Stimulated activated CD8-positive, alpha-beta memory T cell treated with anti-CD3 and anti-CD28 coated beads, Interleukin-12 subunit alpha, Interleukin-12 subunit beta, amount 100 ng/mL, for 24 hours (primary cell): Measurements from ENCODE around the gene CCDC150.
"Not testable (repeated sequence)": the region's sequence is repeated elsewhere in the genome, so short reads cannot be mapped to it uniquely, and the experiment has no call there.

Experiments
- DNase-seq: peaks from one replicate; pipeline ENCODE4 v3.0.0-alpha.2; 2020; ENCODE audit errors: extremely low read depth

CCDC150 gene

GRCh38 chr2:196635156-196635555 lies 4.4 kb upstream of the CCDC150 start:
- no peak for DNase-seq

- no peak for DNase-seq
Observed at GRCh38 chr2:196638765-196639164, 750 bp upstream of the CCDC150 start.

GRCh38 chr2:196640031-196640548 lies 575 bp downstream of the CCDC150 start:
- DNase-seq, result no peak

- DNase-seq, result no peak
Observed at GRCh38 chr2:196649202-196649601, 9.7 kb downstream of the CCDC150 start.

GRCh38 chr2:196651387-196652094 lies 12.0 kb downstream of the CCDC150 start:
- DNase-seq, result no peak

- DNase-seq, result no peak
Observed at GRCh38 chr2:196652869-196653268, 13.4 kb downstream of the CCDC150 start.

GRCh38 chr2:196653843-196654242 lies 14.3 kb downstream of the CCDC150 start:
- DNase-seq, result no peak

GRCh38 chr2:196655761-196656160 lies 16.2 kb downstream of the CCDC150 start:
- DNase-seq, result no peak

- DNase-seq, result no peak
Observed at GRCh38 chr2:196657333-196657732, 17.8 kb downstream of the CCDC150 start.

GRCh38 chr2:196659844-196660243 lies 20.3 kb downstream of the CCDC150 start:
- no peak for DNase-seq

- DNase-seq, result no peak
Observed at GRCh38 chr2:196660244-196660643, 20.7 kb downstream of the CCDC150 start.

GRCh38 chr2:196670342-196670741 lies 30.8 kb downstream of the CCDC150 start:
- no peak for DNase-seq

GRCh38 chr2:196675963-196676362 lies 36.4 kb downstream of the CCDC150 start:
- no peak for DNase-seq

- no peak for DNase-seq
Observed at GRCh38 chr2:196677404-196677803, 37.9 kb downstream of the CCDC150 start.

GRCh38 chr2:196679368-196679767 lies 39.9 kb downstream of the CCDC150 start:
- DNase-seq, result no peak

- no peak for DNase-seq
Observed at GRCh38 chr2:196681510-196681909, 42.0 kb downstream of the CCDC150 start.

GRCh38 chr2:196685792-196686191 lies 46.3 kb downstream of the CCDC150 start:
- DNase-seq, result no peak

GRCh38 chr2:196686737-196687136 lies 47.2 kb downstream of the CCDC150 start:
- DNase-seq, result not testable (repeated sequence)

GRCh38 chr2:196696423-196697079 lies 57.0 kb downstream of the CCDC150 start:
- no peak for DNase-seq

GRCh38 chr2:196697825-196698224 lies 58.3 kb downstream of the CCDC150 start:
- DNase-seq, result no peak

- no peak for DNase-seq
Observed at GRCh38 chr2:196702641-196703040, 63.1 kb downstream of the CCDC150 start.

GRCh38 chr2:196703695-196704094 lies 64.2 kb downstream of the CCDC150 start:
- DNase-seq, result no peak

- not testable (repeated sequence) for DNase-seq
Observed at GRCh38 chr2:196710056-196710455, 70.5 kb downstream of the CCDC150 start.
